ENCODE results near the gene RALGAPA2.
"Not testable (repeated sequence)": the region's sequence is repeated elsewhere in the genome, so short reads cannot be mapped to it uniquely, and the experiment has no call there.

RALGAPA2 gene

GRCh38 chr20:20571068-20571780, 141.2 kb downstream of the RALGAPA2 start:
- DNase-seq (ENCODE audit: low read depth) = no peak

DNA sequence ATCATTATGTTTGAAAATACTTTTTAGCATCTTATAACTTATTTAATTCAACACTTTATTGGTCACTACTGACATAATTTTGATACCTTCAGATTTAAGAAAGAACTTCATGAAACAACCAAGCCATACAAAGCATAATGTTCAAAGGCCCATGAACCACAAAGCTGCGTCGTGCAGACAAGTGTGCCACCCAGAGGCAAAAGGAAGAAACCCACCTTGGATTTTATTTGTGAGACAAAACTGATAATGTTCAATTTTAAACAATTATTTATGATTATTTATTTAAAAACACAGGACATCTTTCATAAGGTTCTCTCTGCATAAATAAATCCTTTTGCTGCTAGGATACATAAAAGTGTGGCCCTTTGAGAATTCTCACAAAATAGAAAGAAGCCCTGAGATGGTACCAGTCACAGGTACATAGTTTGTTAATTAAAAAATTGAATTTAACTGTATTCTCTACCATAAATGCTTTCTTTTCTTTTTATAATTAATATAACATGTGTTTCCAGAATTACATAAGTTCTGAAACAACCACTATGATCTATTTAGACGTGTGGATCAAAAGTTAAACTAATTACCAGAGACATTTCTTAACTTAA, 143.7 kb downstream of the RALGAPA2 start:
- no peak for DNase-seq (ENCODE audit: low read depth)

- no peak for DNase-seq (ENCODE audit: low read depth)
Observed at GRCh38 chr20:20567712-20568111, 144.7 kb downstream of the RALGAPA2 start.

- DNase-seq (ENCODE audit: low read depth) = no peak
Observed at GRCh38 chr20:20566516-20566915, 145.9 kb downstream of the RALGAPA2 start.

- no peak for DNase-seq (ENCODE audit: low read depth)
Observed at GRCh38 chr20:20564279-20564678, 148.2 kb downstream of the RALGAPA2 start.

DNA sequence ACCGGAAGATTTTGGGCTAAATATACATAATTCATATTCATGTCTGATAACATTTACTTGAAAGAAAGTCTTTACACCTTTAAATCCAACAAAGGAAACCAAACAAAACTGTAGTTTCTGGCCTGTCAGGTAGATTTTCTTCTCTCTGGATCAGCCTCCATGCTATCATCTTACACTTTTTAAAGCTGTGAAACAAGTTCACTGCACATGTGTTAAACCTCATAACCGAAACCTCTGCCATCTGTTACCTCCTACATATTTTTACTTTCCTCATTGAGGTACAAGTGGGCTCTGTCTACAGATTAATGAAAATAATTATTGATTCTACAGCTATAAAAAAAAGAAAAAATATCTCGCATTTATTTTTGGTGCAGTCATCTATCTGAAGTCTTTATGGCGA, 149.9 kb downstream of the RALGAPA2 start:
- DNase-seq (ENCODE audit: low read depth) = no peak

DNA sequence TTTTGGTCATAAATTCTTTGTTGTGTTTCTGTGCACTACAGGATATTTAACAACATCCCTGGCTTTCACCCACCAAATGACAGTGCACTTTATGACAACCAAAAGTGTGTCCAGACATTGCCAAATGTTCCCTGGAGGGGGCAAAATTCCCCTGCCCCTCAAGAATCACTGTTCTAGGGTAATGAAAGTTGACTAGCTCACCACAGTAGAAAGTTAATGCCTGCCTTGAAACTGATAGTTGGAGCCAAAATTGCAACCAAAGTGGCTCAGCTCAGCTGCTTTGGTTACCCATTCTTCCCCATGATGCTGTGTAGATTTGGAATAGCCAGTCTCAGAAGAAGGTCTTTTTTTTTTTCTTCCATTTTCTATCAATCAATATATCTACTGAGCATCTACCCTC, 150.6 kb downstream of the RALGAPA2 start:
- no peak for DNase-seq (ENCODE audit: low read depth)

- no peak for DNase-seq (ENCODE audit: low read depth)
Observed at GRCh38 chr20:20561172-20561571, 151.3 kb downstream of the RALGAPA2 start.

- no peak for DNase-seq (ENCODE audit: low read depth)
Observed at GRCh38 chr20:20557406-20557805, 155.0 kb downstream of the RALGAPA2 start.

DNA sequence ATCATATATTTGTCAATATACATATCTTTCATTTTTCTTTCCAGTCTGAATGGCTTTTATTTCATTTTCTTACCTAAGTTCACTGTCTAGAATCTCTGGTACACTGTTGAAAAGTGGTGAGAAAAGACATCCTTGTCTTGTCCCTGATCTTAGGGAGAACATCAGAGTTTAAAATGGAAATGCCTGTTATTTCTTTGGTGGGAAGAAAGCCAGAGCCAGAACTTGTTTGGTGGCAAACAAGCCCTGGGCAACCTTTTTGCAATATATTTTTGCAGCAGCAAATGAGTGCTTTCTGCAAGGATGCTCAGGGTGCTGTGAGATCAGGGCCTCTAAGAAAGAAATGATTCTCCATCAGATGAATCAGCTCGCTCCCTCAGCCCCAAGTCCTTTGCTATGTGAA, 156.6 kb downstream of the RALGAPA2 start:
- no peak for DNase-seq (ENCODE audit: low read depth)

DNA sequence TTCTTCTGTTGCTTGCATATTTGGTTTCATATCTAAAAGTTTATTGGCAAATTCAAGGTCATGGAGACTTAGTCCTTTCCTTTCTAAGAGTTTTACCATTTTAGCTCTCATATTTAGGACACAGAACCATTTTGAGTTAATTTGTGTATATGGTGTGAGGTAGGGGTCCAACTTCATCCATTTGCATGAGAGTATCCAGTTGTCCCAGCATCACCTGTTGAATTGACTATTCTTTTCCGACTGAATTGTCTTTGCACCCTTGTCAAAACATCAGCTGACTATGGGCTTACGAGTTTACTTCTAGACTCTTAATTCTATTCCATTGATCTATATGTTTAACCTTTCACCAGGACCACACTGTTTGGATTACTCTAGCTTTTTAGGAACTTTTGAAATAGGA, 157.5 kb downstream of the RALGAPA2 start:
- no peak for DNase-seq (ENCODE audit: low read depth)

DNA sequence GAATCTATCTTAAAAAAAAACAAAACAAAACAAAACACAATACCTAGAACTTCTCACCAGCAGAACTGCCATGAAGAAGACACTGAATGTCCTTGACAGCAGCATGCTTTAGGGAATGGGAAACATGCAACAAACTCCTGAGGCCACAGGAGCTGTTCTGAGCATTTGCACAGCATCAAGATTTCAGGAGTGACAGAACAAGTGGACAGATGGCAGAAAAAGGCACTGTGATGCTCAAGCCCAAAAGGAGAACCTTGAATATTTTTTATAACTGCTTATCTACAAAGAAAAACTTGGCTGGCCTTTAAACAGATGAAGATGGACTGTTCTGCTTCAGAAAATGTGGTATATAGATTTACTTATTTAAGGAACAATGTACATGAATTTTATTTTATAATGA, 158.9 kb downstream of the RALGAPA2 start:
- no peak for DNase-seq (ENCODE audit: low read depth)

- no peak for DNase-seq (ENCODE audit: low read depth)
Observed at GRCh38 chr20:20552076-20552475, 160.4 kb downstream of the RALGAPA2 start.

- DNase-seq (ENCODE audit: low read depth) = no peak
Observed at GRCh38 chr20:20551409-20551808, 161.0 kb downstream of the RALGAPA2 start.

- no peak for DNase-seq (ENCODE audit: low read depth)
Observed at GRCh38 chr20:20549704-20550103, 162.7 kb downstream of the RALGAPA2 start.

GRCh38 chr20:20549267-20549612, 163.2 kb downstream of the RALGAPA2 start:
- no peak for DNase-seq (ENCODE audit: low read depth)

DNA sequence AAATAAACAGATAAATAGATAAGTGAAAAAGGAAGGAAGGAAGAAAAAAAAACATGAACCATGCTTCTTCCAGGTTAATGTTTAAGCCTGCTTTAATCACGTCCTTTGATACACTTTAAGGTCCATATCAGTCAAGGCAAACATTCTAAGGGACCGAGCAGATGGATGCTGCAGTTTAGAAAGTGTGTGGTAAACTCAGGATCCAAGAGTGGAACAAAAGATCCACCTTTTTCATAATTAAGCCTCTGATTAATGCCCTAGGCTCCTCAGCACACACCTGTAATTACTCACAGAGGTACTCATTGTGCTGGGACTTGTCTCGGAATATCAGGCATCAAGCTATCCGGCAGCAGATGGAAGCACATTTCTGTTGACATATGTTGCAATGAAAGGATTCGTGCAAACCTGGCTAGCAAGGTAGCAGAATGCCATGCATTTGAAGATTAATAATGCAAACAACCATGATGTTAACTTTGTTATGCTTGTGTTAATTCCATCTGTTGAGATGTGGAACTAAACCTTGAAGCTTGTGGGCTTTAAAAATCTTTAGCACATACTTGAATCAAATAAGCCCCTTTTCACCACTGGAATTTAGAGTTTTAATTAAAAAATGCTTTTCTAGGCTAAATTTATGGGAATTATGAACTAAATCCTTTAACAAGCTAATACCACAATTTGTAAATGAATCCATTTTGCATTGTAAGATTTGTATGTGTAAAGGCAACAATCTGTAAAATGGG, 163.7 kb downstream of the RALGAPA2 start:
- no peak for DNase-seq (ENCODE audit: low read depth)

DNA sequence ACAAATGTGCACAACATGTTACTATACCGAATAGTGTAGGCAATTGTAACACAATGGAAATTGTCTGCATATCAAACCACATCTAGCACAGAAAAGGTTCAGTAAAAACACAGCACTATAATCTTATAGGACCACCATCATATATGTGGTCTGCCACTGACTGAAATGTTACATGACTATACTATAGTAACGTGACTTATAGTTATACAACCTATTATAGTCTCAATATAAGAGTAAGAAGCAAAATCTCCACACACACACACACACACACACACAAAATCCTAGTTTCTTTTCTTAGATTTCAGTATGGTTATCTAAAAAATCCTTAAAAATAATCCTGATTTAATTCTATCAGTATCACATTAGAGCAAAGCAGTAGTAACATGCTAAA, 164.6 kb downstream of the RALGAPA2 start:
- DNase-seq (ENCODE audit: low read depth) = no peak

DNA sequence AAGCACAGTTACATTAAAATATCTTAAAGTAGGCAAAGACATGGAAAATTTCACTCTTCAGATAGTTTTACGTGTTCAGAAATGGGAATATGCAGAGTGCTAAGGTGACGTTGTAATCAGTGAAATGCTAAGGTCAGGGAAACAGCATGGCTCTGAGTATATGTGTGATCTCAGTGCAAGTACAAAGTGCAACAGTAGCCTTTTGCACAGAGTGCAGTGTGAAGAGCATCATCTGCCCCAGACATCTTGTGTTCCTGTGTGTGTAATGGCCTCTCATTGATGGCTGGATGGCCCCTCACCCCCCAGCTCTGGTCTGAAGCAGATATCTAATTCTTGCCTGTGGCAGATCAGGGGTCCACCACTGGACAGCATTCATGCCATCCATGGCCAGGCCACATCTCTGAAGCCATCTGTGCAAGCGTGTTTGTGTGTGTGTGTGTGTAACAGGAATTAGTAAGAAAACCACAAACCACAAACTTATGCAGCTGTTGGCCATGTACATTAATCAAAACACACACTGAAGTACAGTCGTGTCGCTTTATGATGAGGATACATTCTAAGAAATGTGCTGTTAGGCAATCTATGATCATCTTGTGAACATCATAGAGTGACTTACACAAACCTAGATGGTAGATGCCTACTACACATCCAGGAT, 165.1 kb downstream of the RALGAPA2 start:
- DNase-seq (ENCODE audit: low read depth) = no peak

GRCh38 chr20:20546402-20546801, 166.0 kb downstream of the RALGAPA2 start:
- DNase-seq (ENCODE audit: low read depth) = no peak

- not testable (repeated sequence) for DNase-seq (ENCODE audit: low read depth)
Observed at GRCh38 chr20:20543348-20543747, 169.1 kb downstream of the RALGAPA2 start.

DNA sequence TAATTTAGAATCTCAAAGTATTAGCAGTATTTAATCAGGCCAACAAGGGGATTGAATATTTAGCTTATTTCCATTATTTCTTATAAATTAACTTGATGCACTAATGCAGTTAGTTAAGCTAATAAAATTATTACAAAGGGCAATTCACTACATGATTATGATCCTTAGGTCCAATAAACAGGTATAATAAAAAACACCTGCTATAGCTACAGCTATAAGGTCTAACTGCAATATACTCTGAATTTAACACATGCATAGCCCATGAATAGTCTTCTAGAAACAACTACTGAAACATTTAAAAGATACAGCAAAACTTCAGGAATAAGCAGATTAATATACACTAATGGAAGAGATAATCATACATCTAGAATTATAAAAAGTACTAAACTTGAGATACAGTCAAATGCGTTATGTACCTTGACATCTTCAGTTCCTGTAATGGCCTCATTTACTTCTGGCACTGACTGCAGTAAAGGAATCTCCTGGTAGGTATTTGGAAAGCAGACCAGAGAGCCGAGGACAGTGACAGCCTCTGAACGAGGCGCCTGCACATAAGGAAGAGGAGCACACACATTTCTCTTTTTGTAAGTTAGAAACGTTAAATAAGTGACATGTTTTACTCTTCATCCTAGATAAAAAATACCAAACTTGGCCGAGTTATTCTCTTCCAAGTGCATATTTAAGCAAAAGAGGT, 176.1 kb downstream of the RALGAPA2 start:
- DNase-seq (ENCODE audit: low read depth) = no peak

Data from stimulated activated CD8-positive, alpha-beta memory T cell treated with anti-CD3 and anti-CD28 coated beads, Interleukin-7, amount 100 ng/mL, for 24 hours (primary cell).